ENCODE data around the gene EIF3I. TPM values are rescaled to one million over a fixed set of nuclear protein-coding genes. Genes with fewer than 3 reads are reported as not detected.

The EIF3I gene
- total and polyA plus RNA-seq, 2 of the 13 experiments (the other 11 are each of a cell fraction or from before 2014, with no cell fraction given): 210 to 223 TPM

DNA sequence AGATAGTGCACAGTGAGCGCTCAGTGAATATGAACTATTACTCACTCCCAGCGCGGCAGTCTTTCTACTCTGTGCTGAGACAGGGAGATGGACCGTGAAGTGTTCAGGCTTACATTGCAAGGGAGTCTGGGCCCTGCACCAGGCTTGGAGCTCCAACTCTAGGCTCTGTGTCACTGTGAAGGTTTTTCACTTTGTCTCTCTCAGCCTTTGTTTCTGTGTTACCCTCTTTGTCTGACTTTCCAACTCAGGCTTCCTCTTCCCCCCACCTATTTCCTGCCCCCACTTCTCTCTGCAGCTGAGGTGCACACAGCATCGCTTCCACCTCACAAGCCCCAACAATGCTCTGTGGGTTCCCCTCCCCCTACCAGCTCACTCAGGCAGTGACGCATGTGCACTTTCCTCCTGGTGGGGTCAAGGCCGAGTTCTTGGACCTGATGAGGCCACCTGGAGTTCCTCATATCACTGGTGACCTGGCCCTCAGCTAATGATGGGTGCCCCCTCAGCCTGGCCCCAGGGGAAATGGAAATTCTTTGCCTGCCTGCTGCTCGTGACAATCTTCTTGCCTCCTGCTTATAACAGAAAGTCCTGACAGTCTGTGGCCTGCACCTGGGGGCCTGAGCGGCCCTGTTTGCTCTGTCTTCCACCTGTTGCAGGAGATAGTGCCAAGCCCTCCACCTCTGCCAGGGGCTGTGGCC, 27.8 kb downstream of the EIF3I start (continued):
- TF ChIP-seq, protein P1, sequence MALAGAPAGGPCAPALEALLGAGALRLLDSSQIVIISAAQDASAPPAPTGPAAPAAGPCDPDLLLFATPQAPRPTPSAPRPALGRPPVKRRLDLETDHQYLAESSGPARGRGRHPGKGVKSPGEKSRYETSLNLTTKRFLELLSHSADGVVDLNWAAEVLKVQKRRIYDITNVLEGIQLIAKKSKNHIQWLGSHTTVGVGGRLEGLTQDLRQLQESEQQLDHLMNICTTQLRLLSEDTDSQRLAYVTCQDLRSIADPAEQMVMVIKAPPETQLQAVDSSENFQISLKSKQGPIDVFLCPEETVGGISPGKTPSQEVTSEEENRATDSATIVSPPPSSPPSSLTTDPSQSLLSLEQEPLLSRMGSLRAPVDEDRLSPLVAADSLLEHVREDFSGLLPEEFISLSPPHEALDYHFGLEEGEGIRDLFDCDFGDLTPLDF (CRISPR knock-in tag; IDR thresholded peaks at IDR 0.05): no peak
- TF ChIP-seq ZNF496 (CRISPR knock-in tag; IDR thresholded peaks at IDR 0.05; ENCODE audit: insufficient replicate concordance) (no peak), YEATS2 (CRISPR knock-in tag; IDR thresholded peaks at IDR 0.05; ENCODE audit: borderline replicate concordance) (no peak; the same call in 1 of the 2 replicates), FOXJ3 (CRISPR knock-in tag; IDR thresholded peaks at IDR 0.05; ENCODE audit: borderline replicate concordance) (peak; percentile 38; the same call in 1 of the 2 replicates), BHLHE40 (IDR thresholded peaks at IDR 0.05; ENCODE audit: low read length) (peak; percentile 55), HNF4A (CRISPR knock-in tag; IDR thresholded peaks at IDR 0.05) (peak; percentile 91), BRCA1 (CRISPR knock-in tag; IDR thresholded peaks at IDR 0.05) (no peak; the same call in 1 of the 2 replicates), FOXK1 (CRISPR knock-in tag; IDR thresholded peaks at IDR 0.05; ENCODE audit: borderline replicate concordance, low read depth) (0 out of 2 replicates have a peak, but pooled peaks have one; percentile 46), ZFP90 (CRISPR knock-in tag; IDR thresholded peaks at IDR 0.05; ENCODE audit: borderline replicate concordance) (0 out of 2 replicates have a peak, but pooled peaks have one; percentile 64), ZFP36L2 (CRISPR knock-in tag; IDR thresholded peaks at IDR 0.05) (no peak), ZNF781 (CRISPR knock-in tag; IDR thresholded peaks at IDR 0.05; ENCODE audit: borderline replicate concordance, not compliant biosample characterization) (peak; percentile 62), RFXAP (CRISPR knock-in tag; IDR thresholded peaks at IDR 0.05; ENCODE audit: borderline replicate concordance) (peak; percentile 58; the same call in 1 of the 2 replicates), SKI (IDR thresholded peaks at IDR 0.05; ENCODE audit: partially characterized antibody) (peak; percentile 84), JUNB (CRISPR knock-in tag; IDR thresholded peaks at IDR 0.05; ENCODE audit: borderline replicate concordance) (no peak), MLLT10 (CRISPR knock-in tag; IDR thresholded peaks at IDR 0.05) (no peak), GABPB1 (CRISPR knock-in tag; IDR thresholded peaks at IDR 0.05) (peak; percentile 63), ZNF383 (CRISPR knock-in tag; IDR thresholded peaks at IDR 0.05; ENCODE audit: borderline replicate concordance) (0 out of 2 replicates have a peak, but pooled peaks have one; percentile 71), NFE2L2 (IDR thresholded peaks at IDR 0.05; ENCODE audit: low read length) (no peak), YEATS4 (CRISPR knock-in tag; IDR thresholded peaks at IDR 0.05; ENCODE audit: borderline replicate concordance) (peak; percentile 70; the same call in 1 of the 2 replicates), ATF7 (IDR thresholded peaks at IDR 0.05) (no peak), ATF7 (CRISPR knock-in tag; IDR thresholded peaks at IDR 0.05) (peak; percentile 81; the same call in 1 of the 2 replicates), HIVEP1 (CRISPR knock-in tag; IDR thresholded peaks at IDR 0.05) (peak; percentile 69), NCOA2 (CRISPR knock-in tag; IDR thresholded peaks at IDR 0.05) (peak; percentile 88), CEBPG (CRISPR knock-in tag; IDR thresholded peaks at IDR 0.05) (no peak), THYN1 (CRISPR knock-in tag; IDR thresholded peaks at IDR 0.05; ENCODE audit: borderline replicate concordance, low read depth) (no peak)
- TF ChIP-seq, protein P2, sequence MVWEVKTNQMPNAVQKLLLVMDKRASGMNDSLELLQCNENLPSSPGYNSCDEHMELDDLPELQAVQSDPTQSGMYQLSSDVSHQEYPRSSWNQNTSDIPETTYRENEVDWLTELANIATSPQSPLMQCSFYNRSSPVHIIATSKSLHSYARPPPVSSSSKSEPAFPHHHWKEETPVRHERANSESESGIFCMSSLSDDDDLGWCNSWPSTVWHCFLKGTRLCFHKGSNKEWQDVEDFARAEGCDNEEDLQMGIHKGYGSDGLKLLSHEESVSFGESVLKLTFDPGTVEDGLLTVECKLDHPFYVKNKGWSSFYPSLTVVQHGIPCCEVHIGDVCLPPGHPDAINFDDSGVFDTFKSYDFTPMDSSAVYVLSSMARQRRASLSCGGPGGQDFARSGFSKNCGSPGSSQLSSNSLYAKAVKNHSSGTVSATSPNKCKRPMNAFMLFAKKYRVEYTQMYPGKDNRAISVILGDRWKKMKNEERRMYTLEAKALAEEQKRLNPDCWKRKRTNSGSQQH (CRISPR knock-in tag; IDR thresholded peaks at IDR 0.05; ENCODE audit: low read depth): peak; percentile 51; the same call in 1 of the 2 replicates
- TF ChIP-seq, protein P3, sequence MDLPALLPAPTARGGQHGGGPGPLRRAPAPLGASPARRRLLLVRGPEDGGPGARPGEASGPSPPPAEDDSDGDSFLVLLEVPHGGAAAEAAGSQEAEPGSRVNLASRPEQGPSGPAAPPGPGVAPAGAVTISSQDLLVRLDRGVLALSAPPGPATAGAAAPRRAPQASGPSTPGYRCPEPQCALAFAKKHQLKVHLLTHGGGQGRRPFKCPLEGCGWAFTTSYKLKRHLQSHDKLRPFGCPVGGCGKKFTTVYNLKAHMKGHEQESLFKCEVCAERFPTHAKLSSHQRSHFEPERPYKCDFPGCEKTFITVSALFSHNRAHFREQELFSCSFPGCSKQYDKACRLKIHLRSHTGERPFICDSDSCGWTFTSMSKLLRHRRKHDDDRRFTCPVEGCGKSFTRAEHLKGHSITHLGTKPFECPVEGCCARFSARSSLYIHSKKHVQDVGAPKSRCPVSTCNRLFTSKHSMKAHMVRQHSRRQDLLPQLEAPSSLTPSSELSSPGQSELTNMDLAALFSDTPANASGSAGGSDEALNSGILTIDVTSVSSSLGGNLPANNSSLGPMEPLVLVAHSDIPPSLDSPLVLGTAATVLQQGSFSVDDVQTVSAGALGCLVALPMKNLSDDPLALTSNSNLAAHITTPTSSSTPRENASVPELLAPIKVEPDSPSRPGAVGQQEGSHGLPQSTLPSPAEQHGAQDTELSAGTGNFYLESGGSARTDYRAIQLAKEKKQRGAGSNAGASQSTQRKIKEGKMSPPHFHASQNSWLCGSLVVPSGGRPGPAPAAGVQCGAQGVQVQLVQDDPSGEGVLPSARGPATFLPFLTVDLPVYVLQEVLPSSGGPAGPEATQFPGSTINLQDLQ (CRISPR knock-in tag; IDR thresholded peaks at IDR 0.05): no peak

All from HepG2 (cell line).